Esophagus muscularis mucosa (tissue), 4 donors: ENCODE measurements around the gene HSPA14. TPM values are rescaled to one million over a fixed set of nuclear protein-coding genes. Genes with fewer than 3 reads are reported as not detected.

Experiments
- DNase-seq: peaks from one replicate; pipeline ENCODE4 v3.0.0-alpha.2; 2017; ENCODE audit errors: extremely low spot score
- H3K27ac ChIP-seq, 4 donors: fragments of 200-600 bp; sonication (generic); replicated peaks in 1 of 4; 1 replicate in 3 of 4; 2 replicates in 1 of 4; pipeline ENCODE4 v1.5.1; 2016 to 2019; ENCODE audit warnings: mild to moderate bottlenecking in 1 of 4
- H3K27me3 ChIP-seq, 4 donors: fragments of 200-600 bp; sonication (generic); one replicate each; pipeline versions ENCODE4 v1.5.1 to v1.6.0; 2016 to 2019
- H3K36me3 ChIP-seq, 4 donors: fragments of 200-600 bp; sonication (generic); one replicate each; pipeline ENCODE4 v1.5.1; 2016 to 2019
- H3K4me1 ChIP-seq, 4 donors: fragments of 200-600 bp; sonication (generic); one replicate each; pipeline ENCODE4 v1.5.1; 2016 to 2019
- H3K4me3 ChIP-seq, 4 donors: fragments of 200-600 bp; sonication (generic); 1 replicate in 2 of 4; 2 replicates in 2 of 4; pipeline ENCODE4 v1.5.1; 2016 to 2019; ENCODE audit warnings: mild to moderate bottlenecking in 4 of 4, moderate library complexity in 1 of 4
- H3K9me3 ChIP-seq, 4 donors: fragments of 200-600 bp; sonication (generic); 1 replicate in 3 of 4; 2 replicates in 1 of 4; pipeline ENCODE4 v1.5.1; 2016 to 2019
- EP300 ChIP-seq: sonication (generic); formaldehyde crosslinking; IDR thresholded peaks from one replicate; pipeline ENCODE4 v1.6.1; 2017; ENCODE audit warnings: antibody characterized with exemption
- POLR2A ChIP-seq: fragments of 450-650 bp; IDR thresholded peaks from one replicate; pipeline ENCODE4 v1.6.1; 2017; ENCODE audit warnings: antibody characterized with exemption, moderate library complexity, mild to moderate bottlenecking, low read depth
- POLR2AphosphoS5 ChIP-seq, 2 donors: sonication (generic); formaldehyde crosslinking; IDR thresholded peaks; one replicate each; pipeline ENCODE4 v1.6.1; 2017; ENCODE audit warnings: antibody characterized with exemption in 2 of 2
- WGBS: methylation state at CpG from one replicate; pipeline ENCODE4 v1.1.5; 2018; 5-methylcytosine and 5-hydroxymethylcytosine counted together
- intact Hi-C: fragments of 100-400 bp; cut with DNase I; formaldehyde crosslinking; loops from one replicate; pipeline ENCODE4 v1.15.1; 2023
- total RNA-seq, 4 donors: library from RNA; depleted of rRNA; stranded (reverse); fragments of >200 nt; gene quantifications; one replicate each; pipeline versions ENCODE4 v1.1.0 to v1.2.1, GENCODE V29; 2016
- TF ChIP-seq, protein P1 (sequence below), 3 experiments: fragments of 200-600 bp in 2 of 3; fragments of 450-650 bp in 1 of 3; sonication (generic) in 2 of 3; IDR thresholded peaks; one replicate each; pipeline ENCODE4 v1.5.1; 2017 to 2019; ENCODE audit warnings: antibody characterized with exemption in 3 of 3, mild to moderate bottlenecking in 2 of 3, moderate library complexity in 1 of 3

Gene HSPA14
- total RNA-seq, 4 donors from 2014 or later, result 6.8 to 9.8 (median 7.8) TPM

DNA sequence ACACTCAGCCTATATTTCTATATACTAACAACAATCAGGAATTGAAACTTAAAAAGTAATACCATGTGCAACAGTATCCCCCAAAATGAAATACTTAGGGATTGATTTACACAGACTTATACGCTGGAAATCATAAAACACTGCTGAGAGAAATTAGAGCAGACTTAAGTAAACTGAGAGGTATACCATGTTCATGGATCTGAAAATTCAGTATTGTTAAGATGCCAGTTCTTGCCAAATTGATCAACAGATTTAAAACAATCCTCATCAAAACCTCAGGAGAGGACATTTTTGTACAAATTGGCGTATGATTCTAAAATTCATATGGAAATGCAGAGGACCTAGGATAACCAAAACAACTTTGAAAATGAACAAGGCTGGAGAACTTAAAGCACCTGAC, 78.5 kb downstream of the HSPA14 start:
- Histone ChIP-seq H3K27ac (no peak overlapping the region), H3K9me3 (peaks cover 0 to 23% (median 21%) of the 10 kb centered on the region in 4 donors), H3K4me3 (no peak overlapping the region), H3K27me3 (no peaks in the 10 kb centered on the region), H3K4me1 (no peaks in the 10 kb centered on the region), H3K36me3 (peaks cover 56 to 87% (median 74%) of the 10 kb centered on the region in 4 donors)
- 100% methylated on average over 2 of the region's 2 CpGs for WGBS
- intact Hi-C loops, result no loop called here
- TF ChIP-seq POLR2AphosphoS5 (IDR thresholded peaks at IDR 0.05) (no peak), EP300 (no peak), POLR2A (no peak)
- TF ChIP-seq, protein P1, sequence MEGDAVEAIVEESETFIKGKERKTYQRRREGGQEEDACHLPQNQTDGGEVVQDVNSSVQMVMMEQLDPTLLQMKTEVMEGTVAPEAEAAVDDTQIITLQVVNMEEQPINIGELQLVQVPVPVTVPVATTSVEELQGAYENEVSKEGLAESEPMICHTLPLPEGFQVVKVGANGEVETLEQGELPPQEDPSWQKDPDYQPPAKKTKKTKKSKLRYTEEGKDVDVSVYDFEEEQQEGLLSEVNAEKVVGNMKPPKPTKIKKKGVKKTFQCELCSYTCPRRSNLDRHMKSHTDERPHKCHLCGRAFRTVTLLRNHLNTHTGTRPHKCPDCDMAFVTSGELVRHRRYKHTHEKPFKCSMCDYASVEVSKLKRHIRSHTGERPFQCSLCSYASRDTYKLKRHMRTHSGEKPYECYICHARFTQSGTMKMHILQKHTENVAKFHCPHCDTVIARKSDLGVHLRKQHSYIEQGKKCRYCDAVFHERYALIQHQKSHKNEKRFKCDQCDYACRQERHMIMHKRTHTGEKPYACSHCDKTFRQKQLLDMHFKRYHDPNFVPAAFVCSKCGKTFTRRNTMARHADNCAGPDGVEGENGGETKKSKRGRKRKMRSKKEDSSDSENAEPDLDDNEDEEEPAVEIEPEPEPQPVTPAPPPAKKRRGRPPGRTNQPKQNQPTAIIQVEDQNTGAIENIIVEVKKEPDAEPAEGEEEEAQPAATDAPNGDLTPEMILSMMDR (IDR thresholded peaks at IDR 0.05), result no peak
- DNase-seq, result no peak

DNA sequence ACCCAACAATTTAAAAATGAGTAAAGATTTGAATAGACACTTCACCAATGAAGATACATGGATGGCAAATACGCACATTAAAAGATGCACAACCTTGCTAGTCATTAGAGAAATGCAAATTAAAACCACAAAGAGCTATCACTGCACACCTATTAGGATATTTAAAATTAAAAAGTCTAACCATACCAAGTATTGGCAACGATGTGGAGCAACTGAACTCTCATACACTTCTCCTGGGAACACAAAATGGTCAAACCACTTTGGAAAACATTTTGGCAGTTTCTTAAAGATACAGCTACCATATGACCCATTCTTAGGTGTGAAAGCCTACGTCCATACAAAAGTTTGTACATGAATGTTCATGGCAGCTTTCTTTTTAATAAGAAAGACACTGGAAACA, 79.7 kb downstream of the HSPA14 start:
- no peak for TF ChIP-seq POLR2A
- no peak for TF ChIP-seq EP300
- TF ChIP-seq, protein P1 (IDR thresholded peaks at IDR 0.05), result no peak
- no peak for TF ChIP-seq POLR2AphosphoS5 (IDR thresholded peaks at IDR 0.05)
- Histone ChIP-seq H3K9me3 (peaks cover 0 to 23% (median 21%) of the 10 kb centered on the region in 4 donors), H3K27ac (no peak overlapping the region), H3K4me1 (no peaks in the 10 kb centered on the region), H3K36me3 (peaks cover 57 to 91% (median 79%) of the 10 kb centered on the region in 4 donors), H3K27me3 (no peaks in the 10 kb centered on the region), H3K4me3 (no peak overlapping the region)
- DNase-seq, result no peak
- intact Hi-C loops, result no loop called here
- WGBS, result 96% methylated on average over 3 of the region's 3 CpGs

DNA sequence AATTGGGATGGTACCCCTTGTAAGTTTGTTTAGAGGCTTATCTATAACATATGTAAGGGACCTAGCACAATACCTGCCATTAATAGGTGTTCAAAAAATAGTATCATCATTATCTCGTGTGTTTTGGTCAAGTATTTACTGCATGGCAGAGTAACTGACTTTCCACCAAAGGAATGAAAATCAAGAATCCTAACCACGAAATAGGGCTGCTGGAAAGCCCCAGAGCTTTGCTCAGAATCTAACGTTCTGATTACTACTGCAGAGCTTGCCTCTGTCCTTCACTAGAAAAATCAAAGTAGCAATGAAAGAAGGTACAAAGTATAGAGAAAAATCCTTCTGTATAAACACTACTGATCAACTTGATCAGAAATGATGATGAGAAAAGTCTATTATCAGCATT, 80.9 kb downstream of the HSPA14 start:
- H3K4me1 ChIP-seq, result no peaks in the 10 kb centered on the region
- peaks cover 57 to 93% (median 83%) of the 10 kb centered on the region in 4 donors for H3K36me3 ChIP-seq

More for the DNA sequence above, 80.9 kb downstream of the HSPA14 start:
- no peak for DNase-seq
- Histone ChIP-seq H3K27ac (no peak overlapping the region), H3K27me3 (no peaks in the 10 kb centered on the region), H3K4me3 (no peak overlapping the region), H3K9me3 (peaks cover 0 to 23% (median 21%) of the 10 kb centered on the region in 4 donors)
- 94% methylated on average over 3 of the region's 3 CpGs for WGBS
- TF ChIP-seq POLR2AphosphoS5 (IDR thresholded peaks at IDR 0.05), result no peak
- TF ChIP-seq, protein P1 (IDR thresholded peaks at IDR 0.05), result no peak
- TF ChIP-seq POLR2A, result no peak
- TF ChIP-seq EP300, result no peak
- intact Hi-C loops, result no loop called here

Other genes with a start within 250 kb of the HSPA14 start
- 10 to 100 TPM in 2 of 4 donors, 1 to 10 TPM in 2; 7.5 to 14.1 (median 9.4) TPM for gene FAM107B, start 63.4 kb upstream of the HSPA14 start, total RNA-seq
- 1 to 10 TPM in 1 of 4 donors, under 1 TPM in 3; 0.45 to 3.7 (median 0.67) TPM for gene CDNF, start 269 bp upstream of the HSPA14 start, total RNA-seq
- 10 to 100 TPM in 1 of 4 donors, 1 to 10 TPM in 3; 5.4 to 11.1 (median 8.0) TPM for gene MSANTD7, start within 50 bp of the HSPA14 start, total RNA-seq
- 1 to 10 TPM; 2.4 to 9.6 (median 4.3) TPM for gene SUV39H2, start 40.6 kb downstream of the HSPA14 start, total RNA-seq
- 10 to 100 TPM in 2 of 4 donors, 1 to 10 TPM in 2; 6.6 to 12.8 (median 10.6) TPM for gene DCLRE1C, start 115.8 kb downstream of the HSPA14 start, total RNA-seq
- not detected for gene MEIG1, start 121.1 kb downstream of the HSPA14 start, total RNA-seq
- 10 to 100 TPM in 1 of 4 donors, 1 to 10 TPM in 3; 2.6 to 15.2 (median 3.7) TPM for gene OLAH, start 205.6 kb downstream of the HSPA14 start, total RNA-seq